HFFc6 (cell line): ENCODE results near the gene DIPK1A. TPM values are rescaled to one million over a fixed set of nuclear protein-coding genes. Genes with fewer than 3 reads are reported as not detected.
"Not testable (repeated sequence)": the region's sequence is repeated elsewhere in the genome, so short reads cannot be mapped to it uniquely, and the experiment has no call there.

Experiments used
- DNase-seq: peaks from one replicate; pipeline ENCODE4 v3.0.0-alpha.2; 2018
- H3K27ac Mint-ChIP-seq: 2 replicates; pipeline ENCODE4 v1.8.0; 2020; ENCODE audit warnings: mild to moderate bottlenecking, mixed read lengths
- H3K27me3 Mint-ChIP-seq: 2 replicates; pipeline ENCODE4 v1.8.0; 2021; ENCODE audit warnings: mild to moderate bottlenecking, moderate library complexity, mixed read lengths; ENCODE audit not compliant: insufficient read depth
- H3K36me3 Mint-ChIP-seq: 2 replicates; pipeline ENCODE4 v1.8.0; 2021; ENCODE audit warnings: low read depth, mixed read lengths
- H3K4me1 Mint-ChIP-seq: 2 replicates; pipeline ENCODE4 v1.8.0; 2020; ENCODE audit warnings: low read depth, mixed read lengths
- H3K4me3 Mint-ChIP-seq: 2 replicates; pipeline ENCODE4 v1.8.0; 2020; ENCODE audit warnings: mild to moderate bottlenecking, moderate library complexity, mixed read lengths
- H3K9me3 Mint-ChIP-seq: 2 replicates; pipeline ENCODE4 v1.8.0; 2020; ENCODE audit warnings: mild to moderate bottlenecking, mixed read lengths
- total RNA-seq, 6 experiments: library from RNA; stranded (reverse); fragmentation: NEBNext Ultra II Directional; extraction: Animal tissue kit (Norgen Biotek cat#: 25700); gene quantifications; 2 replicates in 1 of 6; 3 replicates in 5 of 6; pipeline ENCODE4 v1.2.3, GENCODE V29; 2021
- TF ChIP-seq, protein P1 (sequence below): fragments of 200-600 bp; sonication (generic); IDR thresholded peaks from 2 replicates; pipeline ENCODE4 v1.5.0; 2021; ENCODE audit warnings: antibody characterized with exemption, mild to moderate bottlenecking

DIPK1A gene
- total RNA-seq, 6 experiments from 2014 or later = 18.9 to 24.5 (median 21.9) TPM

DNA sequence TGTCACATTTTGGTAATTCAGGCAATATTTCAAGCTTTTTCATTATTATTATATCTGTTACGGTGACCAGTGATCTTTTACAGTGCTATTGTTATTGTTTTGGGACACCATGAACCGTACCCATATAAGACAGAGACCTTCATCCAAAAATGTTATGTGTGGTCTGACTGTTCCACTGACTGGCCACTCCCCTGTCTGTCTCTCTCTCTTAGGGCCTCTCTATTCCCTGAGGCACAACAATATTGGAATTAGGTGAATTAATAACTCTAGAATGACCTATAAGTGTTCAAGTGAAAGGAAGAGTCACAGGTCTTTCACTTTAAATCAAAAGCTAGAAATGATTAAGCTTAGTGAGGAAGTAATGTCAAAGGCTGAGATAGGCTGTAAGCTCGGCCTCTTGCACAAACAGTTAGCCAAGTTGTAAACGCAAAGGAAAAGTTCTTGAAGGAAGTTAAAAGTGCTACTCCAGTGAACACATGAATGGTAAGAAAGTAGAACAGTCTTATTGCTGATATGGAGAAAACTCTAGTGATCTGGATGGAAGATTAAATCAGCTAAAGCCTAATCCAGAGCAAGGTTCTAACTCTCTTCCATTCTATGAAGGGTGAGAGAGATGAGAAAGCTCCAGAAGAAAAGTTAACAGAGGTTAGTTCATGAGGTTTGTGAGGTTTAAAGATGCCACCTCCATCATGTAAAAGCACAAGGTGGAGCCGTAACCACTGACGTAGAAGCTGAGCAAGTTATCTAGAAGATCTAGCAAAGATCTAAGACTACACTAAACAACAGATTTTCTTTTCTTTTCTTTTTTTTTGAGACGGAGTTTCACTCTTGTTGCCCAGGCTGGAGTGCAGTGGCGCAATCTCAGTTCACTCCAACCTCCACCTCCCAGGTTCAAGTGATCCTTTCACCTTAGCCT, 19.7 kb upstream of the DIPK1A start:
- no peaks in the 10 kb centered on the region for H3K4me1 Mint-ChIP-seq

DNA sequence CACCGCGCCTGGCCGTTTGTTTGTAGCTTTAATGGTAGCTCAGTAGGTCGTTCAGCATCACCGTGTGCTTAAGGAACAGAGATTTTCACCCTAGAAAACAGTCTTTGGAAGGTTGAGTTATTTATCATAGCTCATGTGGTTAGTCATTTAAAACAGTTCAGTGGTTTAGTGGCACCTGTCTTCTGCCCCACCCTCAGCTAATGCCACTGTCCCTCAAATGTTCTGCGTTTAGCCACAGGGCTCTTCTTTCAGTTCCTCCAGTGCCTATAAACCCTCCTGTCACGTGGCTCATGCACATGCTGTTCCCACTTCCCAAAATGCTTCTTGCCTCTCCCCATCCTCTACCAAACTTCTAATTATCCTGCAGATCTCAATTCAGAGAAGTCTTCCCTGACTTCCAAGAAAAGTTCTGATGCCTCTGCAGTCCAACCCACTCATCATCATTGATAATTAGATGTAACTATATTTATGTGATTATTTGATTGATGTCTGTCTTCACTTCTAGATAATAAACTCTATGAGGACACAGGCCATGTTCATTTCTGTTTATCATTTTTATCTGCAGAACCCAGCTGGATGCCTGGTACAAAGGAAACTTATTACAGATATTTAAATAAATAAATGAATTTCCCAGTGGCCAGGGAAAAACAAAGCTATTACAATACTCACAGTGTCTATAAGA, 14.4 kb upstream of the DIPK1A start:
- H3K36me3 Mint-ChIP-seq = no peaks in the 10 kb centered on the region
- no peak for DNase-seq
- peaks cover 8% of the 10 kb centered on the region for H3K27me3 Mint-ChIP-seq
- no peak overlapping the region for H3K27ac Mint-ChIP-seq
- H3K9me3 Mint-ChIP-seq = no peaks in the 10 kb centered on the region
- TF ChIP-seq, protein P1, sequence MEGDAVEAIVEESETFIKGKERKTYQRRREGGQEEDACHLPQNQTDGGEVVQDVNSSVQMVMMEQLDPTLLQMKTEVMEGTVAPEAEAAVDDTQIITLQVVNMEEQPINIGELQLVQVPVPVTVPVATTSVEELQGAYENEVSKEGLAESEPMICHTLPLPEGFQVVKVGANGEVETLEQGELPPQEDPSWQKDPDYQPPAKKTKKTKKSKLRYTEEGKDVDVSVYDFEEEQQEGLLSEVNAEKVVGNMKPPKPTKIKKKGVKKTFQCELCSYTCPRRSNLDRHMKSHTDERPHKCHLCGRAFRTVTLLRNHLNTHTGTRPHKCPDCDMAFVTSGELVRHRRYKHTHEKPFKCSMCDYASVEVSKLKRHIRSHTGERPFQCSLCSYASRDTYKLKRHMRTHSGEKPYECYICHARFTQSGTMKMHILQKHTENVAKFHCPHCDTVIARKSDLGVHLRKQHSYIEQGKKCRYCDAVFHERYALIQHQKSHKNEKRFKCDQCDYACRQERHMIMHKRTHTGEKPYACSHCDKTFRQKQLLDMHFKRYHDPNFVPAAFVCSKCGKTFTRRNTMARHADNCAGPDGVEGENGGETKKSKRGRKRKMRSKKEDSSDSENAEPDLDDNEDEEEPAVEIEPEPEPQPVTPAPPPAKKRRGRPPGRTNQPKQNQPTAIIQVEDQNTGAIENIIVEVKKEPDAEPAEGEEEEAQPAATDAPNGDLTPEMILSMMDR = no peak
- H3K4me3 Mint-ChIP-seq = no peak overlapping the region
- H3K4me1 Mint-ChIP-seq = peaks cover 6% of the 10 kb centered on the region; the same call in 1 of the 2 replicates

More for the DNA sequence above, 19.7 kb upstream of the DIPK1A start:
- TF ChIP-seq, protein P1 = no peak
- Mint-ChIP-seq H3K27ac (no peak overlapping the region), H3K36me3 (peaks cover 4% of the 10 kb centered on the region; the same call in 1 of the 2 replicates), H3K27me3 (peaks cover 19% of the 10 kb centered on the region), H3K9me3 (no peaks in the 10 kb centered on the region), H3K4me3 (no peak overlapping the region)
- no peak for DNase-seq

DNA sequence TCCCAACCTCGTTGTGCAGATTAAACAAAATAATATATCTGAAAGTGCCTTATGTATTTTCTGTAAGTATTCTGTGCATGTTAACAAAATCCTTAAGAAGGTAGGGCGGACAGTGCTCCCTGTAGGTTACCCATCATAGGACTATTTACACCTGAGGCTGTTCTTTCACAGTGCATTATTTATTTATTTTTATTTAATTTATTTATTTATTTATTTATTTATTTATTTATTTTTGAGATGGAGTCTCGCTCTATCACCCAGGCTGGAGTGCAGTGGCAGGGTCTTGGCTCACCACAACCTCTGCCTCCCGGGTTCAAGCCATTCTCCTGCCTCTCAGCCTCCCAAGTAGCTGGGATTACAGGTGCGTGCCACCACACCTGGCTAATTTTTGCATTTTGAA, 12.8 kb upstream of the DIPK1A start:
- H3K36me3 Mint-ChIP-seq, H3K27ac Mint-ChIP-seq, DNase-seq, H3K4me3 Mint-ChIP-seq, H3K9me3 Mint-ChIP-seq, H3K4me1 Mint-ChIP-seq: not testable (repeated sequence)
- peaks cover 13% of the 10 kb centered on the region for H3K27me3 Mint-ChIP-seq

DNA sequence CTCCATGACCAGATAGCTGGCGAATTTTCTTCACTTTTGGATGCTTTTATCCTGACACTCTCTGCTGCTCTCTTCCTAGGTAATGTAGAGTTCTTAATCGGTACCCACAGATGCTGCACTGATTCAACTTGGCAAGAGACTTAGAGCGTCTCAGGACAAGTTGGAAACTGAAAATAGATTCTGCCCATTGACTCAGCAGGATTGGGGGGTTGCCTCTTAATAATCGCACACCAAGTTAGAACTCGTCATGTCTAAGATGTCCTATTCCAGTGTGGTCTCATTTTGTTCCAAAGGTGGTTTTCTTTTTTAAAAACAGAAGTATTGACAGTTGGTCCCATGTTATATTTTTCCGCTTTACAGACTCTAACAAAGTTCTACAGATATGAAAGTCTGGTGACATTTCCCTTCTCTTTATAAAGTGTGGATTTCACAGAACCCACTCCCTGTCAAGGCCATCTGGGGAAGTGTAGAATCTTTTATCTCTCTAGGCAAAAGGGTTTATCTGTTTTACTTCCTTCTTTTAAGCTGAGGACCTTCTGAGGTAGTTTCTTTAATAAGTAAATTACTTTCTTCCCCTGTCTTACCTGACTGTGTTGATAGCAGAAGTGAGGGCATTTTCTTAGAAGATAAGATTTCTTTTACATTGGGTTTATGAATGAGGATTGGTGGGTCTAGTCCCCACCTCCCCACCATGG, 12.1 kb upstream of the DIPK1A start:
- H3K4me1 Mint-ChIP-seq = peaks cover 6% of the 10 kb centered on the region; the same call in 1 of the 2 replicates
- H3K27ac Mint-ChIP-seq = no peak overlapping the region
- H3K4me3 Mint-ChIP-seq = no peak overlapping the region
- no peak for DNase-seq
- H3K27me3 Mint-ChIP-seq = peaks cover 13% of the 10 kb centered on the region
- no peaks in the 10 kb centered on the region for H3K9me3 Mint-ChIP-seq
- H3K36me3 Mint-ChIP-seq = no peaks in the 10 kb centered on the region
- TF ChIP-seq, protein P1 = no peak

DNA sequence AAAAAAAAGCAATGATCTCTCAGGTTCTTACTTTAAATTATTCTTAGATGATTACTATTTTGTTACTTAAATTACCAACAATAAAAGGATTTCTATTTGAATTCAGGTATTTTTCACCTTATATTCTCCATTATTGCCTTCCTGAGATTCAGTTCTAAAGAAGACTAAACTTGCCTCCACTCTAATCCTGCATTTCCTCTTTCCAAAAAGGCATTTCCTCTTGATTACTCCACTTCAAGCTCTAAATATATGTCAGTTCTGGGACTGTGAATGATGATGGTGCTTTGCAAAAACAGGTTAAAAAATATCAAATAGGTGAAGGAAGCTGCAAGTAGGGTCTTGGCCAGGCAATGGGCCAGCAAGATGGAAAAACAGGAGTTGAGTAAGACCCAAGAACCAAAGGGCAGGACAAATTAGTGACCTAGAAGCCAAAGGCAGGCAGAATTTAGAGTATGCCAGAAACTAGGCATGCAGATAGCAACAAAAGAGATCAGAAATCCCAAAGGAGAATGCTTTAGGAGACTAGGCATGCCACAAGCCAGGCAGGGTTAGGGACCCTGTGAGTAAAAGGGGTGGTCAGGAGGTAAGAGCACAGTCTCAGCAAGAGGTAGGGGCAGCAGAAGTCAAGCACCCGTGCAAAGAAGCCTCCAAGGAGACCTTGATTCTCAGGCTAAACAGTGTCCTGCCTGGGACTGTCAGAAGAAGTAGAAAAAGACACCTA, 11.3 kb upstream of the DIPK1A start:
- Mint-ChIP-seq H3K4me3 (no peak overlapping the region), H3K27ac (no peak overlapping the region), H3K9me3 (no peaks in the 10 kb centered on the region), H3K36me3 (no peaks in the 10 kb centered on the region), H3K4me1 (peaks cover 6% of the 10 kb centered on the region; the same call in 1 of the 2 replicates), H3K27me3 (peaks cover 13% of the 10 kb centered on the region)
- TF ChIP-seq, protein P1 = no peak
- no peak for DNase-seq

DNA sequence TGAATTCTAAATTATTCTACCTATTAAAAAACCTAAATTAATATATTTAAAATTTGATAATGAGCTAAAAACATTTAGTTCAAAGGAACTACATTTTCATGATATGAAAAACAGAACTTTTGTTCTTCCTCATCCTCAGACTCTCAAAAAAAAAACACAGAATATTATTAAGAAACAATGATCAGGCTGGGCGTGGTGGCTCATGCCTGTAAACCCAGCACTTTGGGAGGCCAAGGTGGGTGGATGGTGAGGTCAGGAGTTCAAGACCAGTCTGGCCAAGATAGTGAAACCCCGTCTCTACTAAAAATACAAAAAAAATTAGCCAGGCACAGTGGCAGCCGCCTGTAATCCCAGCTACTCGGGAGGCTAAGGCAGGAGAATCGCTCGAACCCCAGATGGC, 10.7 kb upstream of the DIPK1A start:
- not testable (repeated sequence) for H3K36me3 Mint-ChIP-seq, H3K9me3 Mint-ChIP-seq, H3K27ac Mint-ChIP-seq, H3K4me3 Mint-ChIP-seq, DNase-seq, H3K4me1 Mint-ChIP-seq
- peaks cover 13% of the 10 kb centered on the region for H3K27me3 Mint-ChIP-seq
